ENCODE results near the gene SMARCC2. TPM values are rescaled to one million over a fixed set of nuclear protein-coding genes. Genes with fewer than 3 reads are reported as not detected.

The SMARCC2 gene
- total RNA-seq, 1 donor from 2014 or later, result 105 TPM

DNA sequence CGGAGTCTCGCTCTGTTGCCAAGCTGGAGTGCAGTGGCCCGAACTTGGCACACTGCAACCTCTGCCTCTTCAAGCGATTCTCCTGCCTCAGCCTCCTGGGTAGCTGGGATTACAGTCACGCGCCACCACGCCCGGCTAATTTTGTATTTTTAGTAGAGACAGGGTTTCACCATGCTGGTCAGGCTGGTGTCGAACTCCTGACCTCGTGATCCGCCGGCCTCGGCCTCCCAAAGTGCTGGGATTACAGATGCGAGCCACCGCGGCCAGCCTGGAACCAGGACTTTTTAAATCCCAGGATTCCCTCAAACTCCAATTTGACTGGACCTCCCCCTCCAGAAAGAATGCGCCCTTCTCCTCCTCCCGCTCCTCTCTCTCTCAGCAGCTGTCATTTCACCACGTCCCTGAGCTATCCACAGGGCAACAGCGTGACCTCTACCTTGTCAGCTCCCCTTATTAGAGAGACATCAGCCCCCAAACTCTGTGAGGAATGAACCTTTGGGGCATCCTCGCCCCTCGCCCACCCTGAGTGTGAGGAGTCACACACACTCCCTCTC, 59.3 kb downstream of the SMARCC2 start:
- TF ChIP-seq, protein P1, sequence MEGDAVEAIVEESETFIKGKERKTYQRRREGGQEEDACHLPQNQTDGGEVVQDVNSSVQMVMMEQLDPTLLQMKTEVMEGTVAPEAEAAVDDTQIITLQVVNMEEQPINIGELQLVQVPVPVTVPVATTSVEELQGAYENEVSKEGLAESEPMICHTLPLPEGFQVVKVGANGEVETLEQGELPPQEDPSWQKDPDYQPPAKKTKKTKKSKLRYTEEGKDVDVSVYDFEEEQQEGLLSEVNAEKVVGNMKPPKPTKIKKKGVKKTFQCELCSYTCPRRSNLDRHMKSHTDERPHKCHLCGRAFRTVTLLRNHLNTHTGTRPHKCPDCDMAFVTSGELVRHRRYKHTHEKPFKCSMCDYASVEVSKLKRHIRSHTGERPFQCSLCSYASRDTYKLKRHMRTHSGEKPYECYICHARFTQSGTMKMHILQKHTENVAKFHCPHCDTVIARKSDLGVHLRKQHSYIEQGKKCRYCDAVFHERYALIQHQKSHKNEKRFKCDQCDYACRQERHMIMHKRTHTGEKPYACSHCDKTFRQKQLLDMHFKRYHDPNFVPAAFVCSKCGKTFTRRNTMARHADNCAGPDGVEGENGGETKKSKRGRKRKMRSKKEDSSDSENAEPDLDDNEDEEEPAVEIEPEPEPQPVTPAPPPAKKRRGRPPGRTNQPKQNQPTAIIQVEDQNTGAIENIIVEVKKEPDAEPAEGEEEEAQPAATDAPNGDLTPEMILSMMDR (IDR thresholded peaks at IDR 0.05; ENCODE audit: unreplicated experiment), result no peak
- DNase-seq (ENCODE audit: low spot score), result no peak
- Mint-ChIP-seq H3K4me1 (ENCODE audit: unreplicated experiment) (peaks cover 48% of the 10 kb centered on the region), H3K4me3 (ENCODE audit: unreplicated experiment) (peak overlapping the region; percentile 98), H3K27ac (ENCODE audit: unreplicated experiment) (peak overlapping the region; percentile 59), H3K27me3 (ENCODE audit: unreplicated experiment) (peaks cover 22% of the 10 kb centered on the region), H3K9me3 (ENCODE audit: unreplicated experiment) (no peaks in the 10 kb centered on the region), H3K36me3 (ENCODE audit: low read depth, unreplicated experiment) (peaks cover 50% of the 10 kb centered on the region)

DNA sequence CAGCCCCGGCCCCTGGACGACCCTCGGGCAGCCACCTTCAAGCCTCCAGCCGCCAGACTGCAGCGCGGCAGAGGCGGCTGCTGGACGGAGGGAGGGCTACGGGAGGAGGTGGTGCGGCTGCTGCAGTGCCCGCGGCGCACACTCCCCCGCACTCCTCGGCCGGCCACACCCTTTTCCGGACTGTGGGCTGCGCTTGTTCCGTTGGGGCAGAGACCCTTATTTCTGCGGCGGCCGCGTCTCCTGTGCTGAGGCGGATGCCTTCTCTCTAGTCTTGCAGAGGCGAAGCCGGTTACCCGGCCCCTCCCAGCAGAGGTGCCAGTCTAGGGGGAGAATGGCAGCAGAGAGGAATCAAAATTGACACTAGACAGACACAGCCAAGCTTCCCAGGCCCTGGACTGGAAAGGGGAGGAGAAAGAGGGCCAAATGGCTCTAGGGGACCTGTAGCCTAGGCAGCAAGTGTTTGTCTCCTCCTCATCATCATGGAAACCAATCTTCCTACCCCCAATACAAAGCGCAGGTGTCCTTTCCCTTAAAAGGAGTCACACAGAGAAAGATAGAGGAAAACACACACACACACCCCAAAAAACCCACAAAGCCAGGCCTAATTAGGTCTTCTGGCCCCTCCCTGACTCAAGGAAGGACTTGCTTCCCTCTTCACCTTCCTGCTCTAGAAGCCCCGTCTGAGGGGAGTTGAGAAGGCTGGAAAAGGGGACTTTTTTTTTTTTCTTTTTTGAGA, 59.9 kb downstream of the SMARCC2 start:
- Mint-ChIP-seq H3K27me3 (ENCODE audit: unreplicated experiment) (peaks cover 25% of the 10 kb centered on the region), H3K4me3 (ENCODE audit: unreplicated experiment) (peak overlapping the region; percentile 98), H3K9me3 (ENCODE audit: unreplicated experiment) (no peaks in the 10 kb centered on the region), H3K27ac (ENCODE audit: unreplicated experiment) (peak overlapping the region; percentile 95), H3K4me1 (ENCODE audit: unreplicated experiment) (peaks cover 55% of the 10 kb centered on the region), H3K36me3 (ENCODE audit: low read depth, unreplicated experiment) (peaks cover 49% of the 10 kb centered on the region)
- peak; percentile 62 for DNase-seq (ENCODE audit: low spot score)
- TF ChIP-seq, protein P1 (IDR thresholded peaks at IDR 0.05; ENCODE audit: unreplicated experiment), result no peak

DNA sequence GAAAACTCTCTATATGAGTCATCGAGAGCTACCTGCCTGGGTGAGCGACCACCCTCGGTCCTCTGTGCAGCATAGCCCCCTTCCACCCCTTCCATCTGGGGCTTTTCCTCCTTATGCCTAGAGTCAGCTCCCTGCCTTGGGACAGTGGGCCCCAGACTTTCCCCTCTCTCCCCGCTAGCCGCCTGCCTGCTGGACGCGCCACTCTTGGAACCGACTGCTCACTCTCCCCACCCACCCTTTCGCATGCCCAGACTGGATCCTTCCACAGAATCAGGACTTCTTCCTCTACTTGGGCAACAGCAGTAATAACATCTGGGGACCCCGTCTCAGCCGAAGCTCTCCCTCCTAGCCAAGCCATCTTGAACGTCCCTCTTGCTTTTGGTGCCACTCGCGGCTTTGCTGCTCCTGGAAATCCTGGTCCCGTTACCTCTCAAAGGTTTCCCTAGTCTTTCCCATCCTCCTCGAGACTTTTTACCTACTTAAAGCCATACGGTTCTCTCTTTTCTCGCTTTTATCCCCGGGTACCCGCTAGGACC, 60.5 kb downstream of the SMARCC2 start:
- DNase-seq (ENCODE audit: low spot score), result no peak
- TF ChIP-seq, protein P1 (IDR thresholded peaks at IDR 0.05; ENCODE audit: unreplicated experiment), result no peak
- Mint-ChIP-seq H3K9me3 (ENCODE audit: unreplicated experiment) (no peaks in the 10 kb centered on the region), H3K27me3 (ENCODE audit: unreplicated experiment) (peaks cover 25% of the 10 kb centered on the region), H3K27ac (ENCODE audit: unreplicated experiment) (peak overlapping the region; percentile 95), H3K4me3 (ENCODE audit: unreplicated experiment) (peak overlapping the region; percentile 98), H3K36me3 (ENCODE audit: low read depth, unreplicated experiment) (peaks cover 46% of the 10 kb centered on the region), H3K4me1 (ENCODE audit: unreplicated experiment) (peaks cover 61% of the 10 kb centered on the region)

DNA sequence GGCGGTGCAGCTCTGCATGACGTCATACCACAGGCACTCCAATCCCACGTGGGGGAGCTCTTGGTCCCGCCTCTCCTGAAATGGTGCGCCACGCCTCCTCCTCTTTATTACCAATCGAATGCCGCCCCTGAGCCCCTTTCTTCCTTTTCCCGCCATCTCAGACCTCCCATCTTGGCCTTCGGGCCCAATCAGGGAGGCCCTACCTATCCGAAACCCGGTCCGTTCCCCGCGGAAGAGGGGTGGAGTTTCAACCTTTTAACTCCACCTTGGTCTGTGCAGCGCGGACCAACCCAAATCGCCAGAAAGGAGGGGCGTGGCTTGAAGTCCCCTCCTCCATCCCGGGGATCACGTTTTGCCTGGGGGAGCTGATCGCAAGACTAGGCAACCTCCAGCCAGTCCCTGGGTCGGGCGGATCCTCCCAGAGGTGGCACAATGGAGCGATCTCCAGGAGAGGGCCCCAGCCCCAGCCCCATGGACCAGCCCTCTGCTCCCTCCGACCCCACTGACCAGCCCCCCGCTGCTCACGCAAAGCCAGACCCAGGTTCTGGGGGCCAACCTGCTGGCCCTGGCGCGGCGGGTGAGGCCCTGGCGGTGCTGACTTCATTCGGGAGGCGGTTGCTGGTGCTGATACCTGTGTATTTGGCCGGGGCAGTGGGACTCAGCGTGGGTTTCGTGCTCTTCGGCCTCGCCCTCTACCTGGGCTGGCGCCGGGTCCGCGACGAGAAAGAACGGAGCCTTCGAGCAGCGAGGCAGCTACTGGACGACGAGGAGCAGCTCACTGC, 61.2 kb downstream of the SMARCC2 start, which contains the start of gene ESYT1:
Gene ESYT1, plus strand, starts transcription at position 380 of the 782 bp plus-strand sequence. Its CDS starts 53 bp downstream, at position 433.
- no peaks in the 10 kb centered on the region for H3K9me3 Mint-ChIP-seq (ENCODE audit: unreplicated experiment)
- peak; percentile 94 for DNase-seq (ENCODE audit: low spot score)
- TF ChIP-seq, protein P1 (IDR thresholded peaks at IDR 0.05; ENCODE audit: unreplicated experiment), result no peak
- peaks cover 25% of the 10 kb centered on the region for H3K27me3 Mint-ChIP-seq (ENCODE audit: unreplicated experiment)
- peaks cover 40% of the 10 kb centered on the region for H3K36me3 Mint-ChIP-seq (ENCODE audit: low read depth, unreplicated experiment)
- H3K4me1 Mint-ChIP-seq (ENCODE audit: unreplicated experiment), result peaks cover 64% of the 10 kb centered on the region
- H3K27ac Mint-ChIP-seq (ENCODE audit: unreplicated experiment), result peak within 1 kb of the TSS; percentile 95
- H3K4me3 Mint-ChIP-seq (ENCODE audit: unreplicated experiment), result peak within 1 kb of the TSS; percentile 98

Data from endothelial cell (in vitro differentiated cells).